Panc1 (cell line): ENCODE data around the gene ADSL. TPM values are rescaled to one million over a fixed set of nuclear protein-coding genes. Genes with fewer than 3 reads are reported as not detected.

Experiments used
- ATAC-seq: fragments of 200-7000 bp; cut with Tn5 transposase; 2 replicates; pipeline ENCODE4 v1.9.1; 2020; ENCODE audit warnings: mild to moderate bottlenecking, moderate library complexity
- BruUV-seq: library from RNA; stranded (reverse); fragments of 400-500 nt; replicated peaks from 2 replicates; lab custom pipeline; 2021; lab: Mats Ljungman, UMichigan
- CTCF ChIA-PET: fragments of 300-600 bp; sonication (Branson Sonifier 250); formaldehyde crosslinking; loops from one replicate; lab custom pipeline; 2022; ENCODE audit warnings: antibody characterized with exemption; lab: Charles Lee
- POLR2A ChIA-PET: fragments of 300-600 bp; sonication (Branson Sonifier 250); formaldehyde crosslinking; loops from one replicate; lab custom pipeline; 2022; ENCODE audit warnings: antibody characterized with exemption; lab: Charles Lee
- DNase-seq: peaks from one replicate; pipeline ENCODE4 v3.0.0-alpha.2; 2010; ENCODE audit warnings: low read depth, low spot score
- H3K27ac ChIP-seq: 2 replicates; pipeline ENCODE4 v1.5.1; 2011; ENCODE audit warnings: mild to moderate bottlenecking, low read length, inconsistent platforms
- H3K27me3 ChIP-seq: fragments of 200-500 bp; sonication (Bioruptor generic); 2 replicates; pipeline ENCODE4 v1.6.0; 2014; ENCODE audit warnings: low read length, inconsistent platforms; ENCODE audit not compliant: control insufficient read depth, insufficient read depth
- H3K36me3 ChIP-seq: fragments of 200-500 bp; sonication (Bioruptor generic); 2 replicates; pipeline ENCODE4 v1.5.1; 2014; ENCODE audit warnings: inconsistent platforms, mild to moderate bottlenecking, low read length, moderate library complexity; ENCODE audit not compliant: control insufficient read depth, insufficient read depth
- H3K4me1 ChIP-seq: 2 replicates; pipeline ENCODE4 v1.5.1; 2011; ENCODE audit warnings: inconsistent platforms, mild to moderate bottlenecking, low read length, moderate library complexity; ENCODE audit not compliant: control insufficient read depth, insufficient read depth
- H3K4me3 ChIP-seq, 2 experiments: 2 replicates each; pipeline ENCODE4 v1.5.1; 2011 to 2012; ENCODE audit warnings: low read depth in 2 of 2, low read length in 2 of 2, mild to moderate bottlenecking in 2 of 2, inconsistent platforms in 1 of 2, moderate library complexity in 1 of 2
- H3K9me3 ChIP-seq: fragments of 200-500 bp; sonication (Bioruptor generic); 2 replicates; pipeline ENCODE4 v1.5.1; 2014; ENCODE audit warnings: low read depth, mild to moderate bottlenecking, inconsistent platforms, low read length, moderate library complexity; ENCODE audit not compliant: control insufficient read depth, insufficient read depth
- POLR2AphosphoS5 ChIP-seq: IDR thresholded peaks from 2 replicates; pipeline ENCODE4 v1.6.1; 2012; ENCODE audit warnings: mild to moderate bottlenecking, low read depth, low read length, moderate library complexity
- REST ChIP-seq, 2 experiments: IDR thresholded peaks; 2 replicates each; pipeline ENCODE4 v1.6.1; 2011 to 2012; ENCODE audit warnings: low read depth in 2 of 2, control low read depth in 1 of 2, low read length in 1 of 2, mild to moderate bottlenecking in 1 of 2, moderate library complexity in 1 of 2; ENCODE audit not compliant: insufficient read depth in 1 of 2
- SIN3A ChIP-seq: IDR thresholded peaks from 2 replicates; pipeline ENCODE4 v1.6.1; 2012; ENCODE audit warnings: low read depth, mild to moderate bottlenecking, low read length, moderate library complexity, borderline replicate concordance; ENCODE audit not compliant: insufficient read depth
- TCF7L2 ChIP-seq: IDR thresholded peaks from 2 replicates; pipeline ENCODE4 v1.6.1; 2011; ENCODE audit warnings: mild to moderate bottlenecking, low read depth, low read length, inconsistent platforms
- in situ Hi-C: cut with HindIII; loops from 2 replicates; pipeline ENCODE4 v1.10.0; 2016; ENCODE audit warnings: low sequenced_read_pairs, low pct_unique_long_range_greater_than_20kb
- intact Hi-C: fragments of 100-400 bp; cut with micrococcal nuclease; formaldehyde crosslinking; loops from one replicate; pipeline ENCODE4 v1.10.0; 2022; ENCODE audit not compliant: unreplicated experiment
- total RNA-seq: library from RNA; stranded (reverse); gene quantifications from one replicate; pipeline ENCODE4 v1.2.1, GENCODE V29; 2021; ENCODE audit not compliant: unreplicated experiment
- TF ChIP-seq, protein P1 (sequence below): fragments of 450-650 bp; IDR thresholded peaks from 2 replicates; pipeline ENCODE4 v1.5.1; 2017; ENCODE audit warnings: mild to moderate bottlenecking

ADSL gene
- total RNA-seq, 1 experiment from 2014 or later = 107 TPM

DNA sequence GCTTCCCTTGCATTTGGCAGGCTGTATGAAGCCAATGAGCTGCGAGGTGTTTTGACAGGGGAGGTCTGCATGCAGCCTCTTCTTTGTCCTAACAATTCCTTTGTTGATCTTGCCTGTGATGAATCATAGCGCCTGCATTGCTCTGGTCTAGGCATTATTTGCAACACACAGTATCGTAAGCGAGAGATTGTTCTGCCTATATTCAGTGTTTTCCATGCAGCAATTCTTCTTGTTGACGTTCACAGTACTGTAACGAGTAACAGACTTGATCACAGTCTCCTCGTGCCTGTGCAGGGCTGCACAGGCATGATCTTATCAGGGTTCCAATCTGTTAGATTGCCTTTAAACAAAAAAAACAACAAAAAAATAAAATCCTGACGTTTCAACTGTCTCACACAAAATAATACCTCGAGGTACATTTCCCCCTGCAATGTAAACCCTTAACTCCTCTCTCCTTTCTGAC is 13.9 kb upstream of the ADSL start:
- Histone ChIP-seq H3K27me3 (no peaks in the 10 kb centered on the region), H3K27ac (no peak overlapping the region), H3K36me3 (no peaks in the 10 kb centered on the region), H3K4me1 (no peaks in the 10 kb centered on the region), H3K9me3 (no peaks in the 10 kb centered on the region), H3K4me3 (no peak overlapping the region)
- intact Hi-C loops = no loop called here
- in situ Hi-C loops = no loop called here
- DNase-seq = no peak
- CTCF ChIA-PET = no interaction called here
- no peak for ATAC-seq
- BruUV-seq = no TSS peak
- no peak for TF ChIP-seq SIN3A
- TF ChIP-seq, protein P1, sequence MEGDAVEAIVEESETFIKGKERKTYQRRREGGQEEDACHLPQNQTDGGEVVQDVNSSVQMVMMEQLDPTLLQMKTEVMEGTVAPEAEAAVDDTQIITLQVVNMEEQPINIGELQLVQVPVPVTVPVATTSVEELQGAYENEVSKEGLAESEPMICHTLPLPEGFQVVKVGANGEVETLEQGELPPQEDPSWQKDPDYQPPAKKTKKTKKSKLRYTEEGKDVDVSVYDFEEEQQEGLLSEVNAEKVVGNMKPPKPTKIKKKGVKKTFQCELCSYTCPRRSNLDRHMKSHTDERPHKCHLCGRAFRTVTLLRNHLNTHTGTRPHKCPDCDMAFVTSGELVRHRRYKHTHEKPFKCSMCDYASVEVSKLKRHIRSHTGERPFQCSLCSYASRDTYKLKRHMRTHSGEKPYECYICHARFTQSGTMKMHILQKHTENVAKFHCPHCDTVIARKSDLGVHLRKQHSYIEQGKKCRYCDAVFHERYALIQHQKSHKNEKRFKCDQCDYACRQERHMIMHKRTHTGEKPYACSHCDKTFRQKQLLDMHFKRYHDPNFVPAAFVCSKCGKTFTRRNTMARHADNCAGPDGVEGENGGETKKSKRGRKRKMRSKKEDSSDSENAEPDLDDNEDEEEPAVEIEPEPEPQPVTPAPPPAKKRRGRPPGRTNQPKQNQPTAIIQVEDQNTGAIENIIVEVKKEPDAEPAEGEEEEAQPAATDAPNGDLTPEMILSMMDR = no peak
- TF ChIP-seq TCF7L2 = no peak
- POLR2A ChIA-PET = no interaction called here

DNA sequence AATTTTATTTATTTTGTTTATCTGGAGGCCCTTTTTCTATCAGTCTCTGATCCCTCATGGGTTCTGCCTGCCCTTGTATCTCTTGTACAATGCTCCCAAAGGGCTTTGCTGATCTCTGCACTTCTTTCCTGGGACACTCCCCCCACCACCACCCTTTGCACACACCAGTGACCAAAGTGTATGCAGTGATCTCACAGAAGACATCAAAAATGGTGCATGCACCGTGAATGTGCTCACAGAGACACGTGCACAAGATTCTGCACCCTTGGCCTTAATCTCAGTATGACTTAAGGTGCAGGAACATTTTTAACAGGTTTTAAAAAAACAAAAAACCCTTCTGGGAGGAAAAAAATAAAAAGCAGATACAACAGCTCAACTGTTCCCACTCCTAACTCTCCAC is 12.2 kb upstream of the ADSL start:
- CTCF ChIA-PET = no interaction called here
- POLR2A ChIA-PET = no interaction called here
- H3K27me3 ChIP-seq = no peaks in the 10 kb centered on the region
- intact Hi-C loops (no loop called here), in situ Hi-C loops (no loop called here)
- no peaks in the 10 kb centered on the region for H3K9me3 ChIP-seq
- H3K4me3 ChIP-seq = no peak overlapping the region
- no TSS peak for BruUV-seq
- no peak overlapping the region for H3K27ac ChIP-seq
- H3K36me3 ChIP-seq = no peaks in the 10 kb centered on the region
- TF ChIP-seq, protein P1 = no peak
- TF ChIP-seq TCF7L2 (no peak), SIN3A (no peak), POLR2AphosphoS5 (no peak), REST (IDR thresholded peaks at IDR 0.05; ENCODE audit: insufficient read depth in 1 of 2, low read depth in 2 of 2, low read length in 1 of 2) (no peak)
- ATAC-seq (no peak), DNase-seq (no peak)
- H3K4me1 ChIP-seq = no peaks in the 10 kb centered on the region
